ENCODE measurements around the gene ACAD8. TPM values are rescaled to one million over a fixed set of nuclear protein-coding genes. Genes with fewer than 3 reads are reported as not detected.

Gene ACAD8
- total and polyA plus RNA-seq, 2 of the 8 experiments (the other 6 are each of a cell fraction or from before 2014, with no cell fraction given) = 45.8 to 52.7 TPM

DNA sequence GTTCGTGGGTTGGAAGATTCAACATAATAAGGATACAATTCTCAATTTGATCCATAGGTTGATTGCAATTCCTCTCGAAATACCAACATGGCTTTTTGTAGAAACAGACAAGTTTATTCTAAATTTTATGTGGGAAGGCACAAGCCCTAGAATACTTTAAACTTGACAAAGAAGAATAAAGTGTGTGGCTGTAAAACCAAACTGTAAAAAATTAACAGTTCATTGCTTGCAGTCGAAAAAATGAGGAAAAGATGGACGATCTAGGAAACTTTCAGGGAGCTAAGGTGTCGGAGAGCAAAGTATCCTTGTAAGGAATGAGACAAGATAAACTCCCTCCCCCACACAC lies 21.8 kb downstream of the ACAD8 start:
- Histone ChIP-seq H3K14ac (ENCODE audit: insufficient read length) (no peak overlapping the region), H3K4me3 (ENCODE audit: extremely low read depth in 1 of 4, insufficient read depth in 2 of 4, low read depth in 3 of 4, low read length in 4 of 4) (peak overlapping the region; percentile 88 to 92 (median 90)), H2BK120ac (replicated peaks; ENCODE audit: low read depth, low read length) (no peak overlapping the region), H3K9ac (replicated peaks in 1 of 4; ENCODE audit: extremely low read depth in 1 of 4, low read depth in 3 of 4, low read length in 3 of 4) (peak overlapping the region in 3 of 4 experiments; percentile 52 to 72 (median 63); a peak in 3 of 7 replicates), H3K4me2 (ENCODE audit: insufficient read depth in 1 of 2, low read depth in 2 of 2, low read length in 2 of 2) (peak overlapping the region; percentile 92 to 95), H3K79me1 (ENCODE audit: low read depth, low read length) (0 out of 2 replicates have a peak, but pooled peaks cover 1% of the 10 kb centered on the region), H3K27me3 (replicated peaks in 1 of 4; ENCODE audit: control insufficient read depth in 3 of 4, extremely low read depth in 1 of 4, insufficient read depth in 3 of 4, low read length in 3 of 4) (peaks cover 0 to 7% (median 0%) of the 10 kb centered on the region in 4 experiments; a peak in 3 of 7 replicates), H4K8ac (ENCODE audit: extremely low read depth, insufficient read depth, low read length) (no peak overlapping the region), H3K18ac (ENCODE audit: extremely low read depth, low read length) (peak overlapping the region; percentile 88), H2BK12ac (ENCODE audit: low read depth, low read length) (no peak overlapping the region), H2BK5ac (ENCODE audit: low read depth, low read length) (peak overlapping the region; percentile 90; the same call in 1 of the 2 replicates), H4K20me1 (replicated peaks in 1 of 2; ENCODE audit: control insufficient read depth in 1 of 2, insufficient read depth in 2 of 2, low read length in 2 of 2) (no peaks in the 10 kb centered on the region), H2BK15ac (ENCODE audit: low read length) (peak overlapping the region; percentile 89; the same call in 1 of the 2 replicates), H2AK5ac (ENCODE audit: low read depth, low read length) (no peak overlapping the region), H3K27ac (ENCODE audit: low read depth, low read length) (no peak overlapping the region), H4K5ac (ENCODE audit: insufficient read length, low read depth, low read length) (no peak overlapping the region), H3K79me2 (ENCODE audit: control insufficient read depth in 1 of 2, insufficient read depth in 2 of 2, low read length in 2 of 2) (peaks cover 3 to 49% of the 10 kb centered on the region in 2 experiments; a peak in 2 of 4 replicates), H3K36me3 (ENCODE audit: control insufficient read depth in 2 of 4, insufficient read depth in 4 of 4, low read length in 3 of 4) (peaks cover 0 to 5% (median 1%) of the 10 kb centered on the region in 4 experiments; a peak in 1 of 8 replicates), H3K23me2 (ENCODE audit: low read depth, low read length) (peaks cover 18% of the 10 kb centered on the region), H3K9me3 (ENCODE audit: insufficient read depth in 2 of 2, low read depth in 1 of 2, low read length in 1 of 2) (no peaks in the 10 kb centered on the region), H4K91ac (replicated peaks; ENCODE audit: insufficient read length, low read length) (no peak overlapping the region), H2BK20ac (ENCODE audit: low read length) (no peak overlapping the region), H3K56ac (replicated peaks; ENCODE audit: insufficient read length, low read depth, low read length) (no peak overlapping the region), H3K23ac (ENCODE audit: insufficient read length) (no peak overlapping the region), H3K4me1 (replicated peaks in 1 of 4; ENCODE audit: control insufficient read depth in 3 of 4, insufficient read depth in 4 of 4, low read length in 3 of 4) (peaks cover 8 to 21% (median 15%) of the 10 kb centered on the region in 4 experiments), H3K4ac (replicated peaks; ENCODE audit: insufficient read length, low read depth, low read length) (no peak overlapping the region), H2AFZ (ENCODE audit: low read length) (no peak overlapping the region)
- TF ChIP-seq SP2 (IDR thresholded peaks at IDR 0.05; ENCODE audit: low read length) = no peak
- TF ChIP-seq HDAC6 (IDR thresholded peaks at IDR 0.05; ENCODE audit: low read depth, low read length) = no peak
- no peak for TF ChIP-seq HDAC2 (IDR thresholded peaks at IDR 0.05; ENCODE audit: borderline replicate concordance in 1 of 2, low read depth in 2 of 2, low read length in 2 of 2)
- no peak for TF ChIP-seq NRF1 (IDR thresholded peaks at IDR 0.05; ENCODE audit: low read depth, low read length)
- no peak for TF ChIP-seq CTBP2 (IDR thresholded peaks at IDR 0.05; ENCODE audit: borderline replicate concordance, insufficient read depth, insufficient read length, low read length)
- TF ChIP-seq NANOG (IDR thresholded peaks at IDR 0.05; ENCODE audit: insufficient read depth, low read depth, low read length, poor library complexity, severe bottlenecking) = no peak
- no peak for TF ChIP-seq POLR2AphosphoS5 (IDR thresholded peaks at IDR 0.05; ENCODE audit: low read depth, low read length)
- no peak for TF ChIP-seq RNF2 (IDR thresholded peaks at IDR 0.05; ENCODE audit: borderline replicate concordance, low read depth, low read length, missing control alignments, poor library complexity, severe bottlenecking)
- no peak for DNase-seq (ENCODE audit: low read depth in 1 of 2, low spot score in 2 of 2)
- CTCF ChIA-PET (ENCODE audit: partially characterized antibody) = interaction anchor here (0.9 to 12.0 kb wide), 4 partner anchors 12 to 58 kb away, joined by 3 to 114 read pairs (median 5); no protein-coding TSS in a partner anchor
- FAIRE-seq = no peak
- 3% methylated on average over 5 of the region's 5 CpGs; no CpG with 5 or more reads in 1 of the 2 experiments for WGBS, 2 experiments (ENCODE audit: extremely low coverage in 1 of 2, insufficient coverage in 1 of 2, insufficient read length in 1 of 2, insufficient replicate concordance in 2 of 2, low coverage in 1 of 2, low lambda C conversion rate in 2 of 2, missing lambda C conversion rate in 1 of 2)
- POLR2A ChIA-PET (ENCODE audit: partially characterized antibody) = interaction anchor here (0.7 to 7.7 kb wide), 6 partner anchors 10 to 593 kb away, joined by 3 to 76 read pairs (median 3); no protein-coding TSS in a partner anchor

All from H1 (cell line).